GM19035 (cell line): ENCODE results near the gene SEC14L5.
"Not testable (repeated sequence)": the region's sequence is repeated elsewhere in the genome, so short reads cannot be mapped to it uniquely, and the experiment has no call there.

Source experiments
- ATAC-seq: cut with Tn5 transposase; IDR thresholded peaks from one replicate; pipeline ENCODE4 v1.9.1; 2021; ENCODE audit not compliant: unreplicated experiment

SEC14L5 gene

DNA sequence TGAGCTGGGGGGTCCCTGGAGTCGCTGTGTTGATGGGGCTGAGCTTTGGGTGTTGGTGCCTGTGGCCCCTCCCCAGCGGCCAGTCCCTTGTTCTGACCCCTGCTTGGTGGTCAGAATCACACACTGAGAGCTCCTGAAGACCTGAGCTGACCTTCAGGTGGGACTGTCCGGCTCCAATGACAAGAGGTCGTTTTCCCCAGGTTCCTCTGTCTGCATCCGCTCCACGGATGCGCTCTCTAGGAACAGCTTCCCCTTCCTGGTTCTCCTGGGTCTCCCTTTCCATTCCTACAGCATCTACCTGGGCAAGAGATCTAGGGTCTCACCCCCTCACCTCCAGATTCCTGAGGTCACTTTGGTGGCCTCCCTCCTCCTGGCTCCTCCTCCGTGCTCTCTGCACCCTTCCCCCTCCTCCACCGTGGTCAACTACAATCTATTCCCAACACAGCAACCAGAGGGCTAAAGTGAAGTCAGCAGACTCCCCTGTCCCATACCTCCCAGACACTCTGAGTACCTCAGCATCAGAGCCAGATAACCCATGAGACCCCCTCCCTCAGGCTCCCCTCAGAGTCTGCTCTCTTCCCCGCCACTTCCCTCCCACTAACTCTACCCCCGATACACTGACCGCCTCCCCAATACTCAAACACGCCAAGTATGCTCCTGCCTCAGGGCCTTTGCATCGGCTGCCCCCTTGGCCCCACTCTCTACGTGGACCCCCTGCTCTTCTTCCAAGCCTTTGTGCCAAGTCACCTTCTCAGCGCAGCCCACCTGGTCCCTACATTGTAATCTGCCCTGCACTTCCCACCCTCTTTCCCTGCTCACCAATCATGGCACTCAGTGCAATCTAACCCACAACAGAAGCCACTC is 9.0 kb upstream of the SEC14L5 start:
- ATAC-seq, result no peak

GRCh38 chr16:4949986-4950385 is 8.1 kb upstream of the SEC14L5 start:
- ATAC-seq, result no peak

DNA sequence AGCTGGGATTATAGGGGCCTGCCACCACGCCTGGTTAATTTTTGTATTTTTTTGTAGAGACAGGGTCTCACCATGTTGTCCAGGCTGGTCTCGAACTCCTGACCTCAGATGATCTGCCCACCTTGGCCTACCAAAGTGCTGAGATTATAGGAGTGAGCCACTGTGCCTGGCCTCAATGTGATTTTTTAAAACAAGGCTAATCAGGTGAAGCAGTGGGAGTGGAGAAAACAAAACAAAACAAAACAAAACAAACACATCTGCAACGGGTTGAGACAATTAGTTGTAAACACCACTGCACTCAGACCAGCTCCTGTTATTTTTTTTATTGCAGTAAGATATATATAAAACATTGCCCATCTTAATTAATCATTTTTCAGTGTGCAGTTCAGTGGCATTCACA is 6.5 kb upstream of the SEC14L5 start:
- not testable (repeated sequence) for ATAC-seq

DNA sequence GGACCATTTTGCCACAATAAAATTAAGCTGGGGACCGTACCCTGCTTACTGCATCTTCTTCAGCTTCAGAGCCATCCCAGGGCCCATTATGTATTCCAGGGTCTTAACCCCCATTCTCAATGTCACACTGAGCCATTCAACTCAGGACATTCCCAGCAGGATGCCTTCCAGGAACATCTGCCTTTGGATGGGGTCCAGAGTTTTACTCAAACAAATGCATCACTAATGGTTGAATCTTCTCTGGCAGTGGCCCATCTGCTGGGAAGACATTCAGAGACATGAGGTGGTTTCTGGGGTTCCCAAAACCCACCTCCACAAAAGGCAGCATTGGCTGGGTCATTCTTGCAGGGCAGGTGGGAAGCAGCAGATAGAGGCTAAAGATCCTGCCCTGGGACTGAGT is 3.4 kb upstream of the SEC14L5 start:
- no peak for ATAC-seq

GRCh38 chr16:4957420-4957719 is 760 bp upstream of the SEC14L5 start:
- no peak for ATAC-seq

DNA sequence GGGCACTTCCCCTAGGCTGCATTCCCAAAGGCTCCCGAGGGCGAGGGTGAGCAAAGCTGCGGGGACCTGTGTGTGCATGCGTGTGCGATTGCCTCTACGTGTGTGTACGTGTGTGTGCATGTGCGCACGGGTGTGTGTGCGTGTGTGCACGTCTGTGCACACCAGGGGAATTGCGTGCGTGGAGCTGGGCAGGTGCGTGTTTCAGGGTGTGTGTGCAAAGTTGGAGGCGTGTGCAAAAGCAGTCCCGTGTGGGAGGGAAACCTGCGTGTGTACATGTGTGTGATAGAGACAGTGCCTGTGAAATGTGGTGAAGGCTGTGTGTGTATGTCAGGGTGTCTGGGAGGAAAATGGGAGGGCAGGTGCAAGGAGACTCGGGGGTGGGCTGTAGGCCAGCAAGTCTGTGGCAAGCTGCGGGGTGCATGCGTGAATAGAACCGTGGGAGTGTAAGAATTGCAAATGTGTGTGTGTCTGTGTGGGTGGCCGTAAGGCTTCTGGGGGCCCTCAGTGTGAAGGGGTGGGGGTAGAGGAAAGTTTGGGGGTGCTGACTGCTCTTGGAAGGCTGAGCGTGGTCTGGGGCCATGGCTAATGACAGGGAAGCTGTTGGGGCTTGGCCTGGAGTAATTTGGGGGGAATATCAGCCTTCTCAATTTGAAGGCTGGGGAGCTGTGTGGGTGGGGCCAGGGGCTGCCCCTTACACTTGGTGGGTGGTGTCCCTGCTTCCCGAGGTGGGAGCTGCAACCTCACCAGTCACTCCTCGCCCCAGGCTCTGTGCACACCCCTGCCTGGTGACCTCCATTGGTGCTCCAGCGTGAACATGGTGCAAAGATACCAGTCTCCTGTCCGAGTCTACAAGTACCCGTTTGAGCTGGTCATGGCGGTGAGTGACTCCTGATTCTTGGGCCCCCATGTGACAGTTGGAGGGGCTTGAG is 644 bp downstream of the SEC14L5 start:
- ATAC-seq, result no peak

GRCh38 chr16:4960579-4960978 is 2.4 kb downstream of the SEC14L5 start:
- ATAC-seq, result no peak

- ATAC-seq, result no peak
These were observed 4.6 kb downstream of the SEC14L5 start for GRCh38 chr16:4962716-4963115.

DNA sequence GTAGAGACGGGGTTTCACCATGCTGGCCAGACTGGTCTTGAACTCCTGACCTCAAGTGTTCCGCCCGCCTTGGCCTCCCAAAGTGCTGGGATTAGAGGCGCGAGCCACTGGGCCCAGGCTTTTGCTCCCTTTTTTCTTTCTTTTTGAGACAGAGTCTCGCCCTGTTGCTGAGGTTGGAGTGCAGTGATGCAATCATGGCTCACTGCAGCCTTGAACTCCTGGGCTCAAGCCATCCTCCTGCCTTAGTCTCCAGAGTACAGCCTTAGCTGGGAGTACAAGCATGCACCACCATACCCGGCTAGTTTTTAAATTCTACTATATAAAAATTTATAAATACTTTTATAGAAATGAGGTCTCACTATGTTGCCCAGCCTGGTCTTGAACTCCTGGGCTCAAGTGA is 5.4 kb downstream of the SEC14L5 start:
- not testable (repeated sequence) for ATAC-seq

GRCh38 chr16:4966736-4967453 is 8.8 kb downstream of the SEC14L5 start:
- ATAC-seq, result no peak

- ATAC-seq, result not testable (repeated sequence)
These were observed 10.1 kb downstream of the SEC14L5 start for GRCh38 chr16:4968278-4968677.

DNA sequence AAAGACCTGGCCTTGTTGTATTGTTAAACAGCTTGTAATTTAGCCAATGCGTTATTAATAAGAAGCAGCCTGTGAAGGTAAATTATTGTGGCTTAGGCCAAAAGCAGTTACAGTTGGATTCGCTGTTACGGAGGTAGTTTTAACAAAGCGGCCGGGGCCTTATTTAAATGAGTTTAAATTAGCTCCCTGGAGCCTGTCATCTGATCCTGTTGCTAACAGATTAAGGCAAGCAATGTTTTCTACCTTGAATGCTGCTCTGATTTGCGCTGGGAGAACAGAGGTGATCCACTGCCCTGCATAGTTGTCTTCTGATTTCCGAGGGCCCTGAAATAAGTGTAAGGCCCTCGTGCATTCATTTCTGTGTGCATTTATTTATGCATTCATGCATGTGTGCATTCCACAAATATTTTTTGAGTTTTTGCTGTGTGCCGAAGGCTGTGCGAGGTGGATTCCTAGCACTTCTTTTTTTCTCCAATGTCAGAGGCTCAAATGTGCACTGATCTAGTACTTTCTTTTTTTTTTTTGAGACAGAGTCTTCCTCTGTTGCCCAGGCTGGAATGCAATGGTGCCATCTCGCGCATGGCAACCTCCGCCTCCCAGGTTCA is 10.9 kb downstream of the SEC14L5 start:
- ATAC-seq, result no peak

DNA sequence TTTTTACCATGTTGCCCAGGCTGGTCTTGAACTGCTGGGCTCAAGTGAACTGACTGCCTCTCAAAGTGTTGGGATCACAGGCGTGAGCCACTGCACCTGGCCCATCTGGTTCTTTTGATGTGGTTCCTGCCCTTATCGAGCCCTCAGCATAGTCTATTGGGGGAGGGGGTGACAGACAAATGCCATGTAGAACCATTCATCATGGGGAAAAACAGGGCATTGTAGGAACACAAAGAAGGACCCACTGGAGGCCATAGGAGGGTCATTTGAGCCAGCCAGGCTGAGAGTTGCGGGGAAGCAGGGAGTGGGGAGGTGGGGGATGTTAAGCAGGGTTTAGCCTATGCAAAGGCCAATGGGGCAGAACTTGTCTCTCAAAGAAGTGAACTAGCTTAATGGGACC is 11.9 kb downstream of the SEC14L5 start:
- ATAC-seq, result no peak

DNA sequence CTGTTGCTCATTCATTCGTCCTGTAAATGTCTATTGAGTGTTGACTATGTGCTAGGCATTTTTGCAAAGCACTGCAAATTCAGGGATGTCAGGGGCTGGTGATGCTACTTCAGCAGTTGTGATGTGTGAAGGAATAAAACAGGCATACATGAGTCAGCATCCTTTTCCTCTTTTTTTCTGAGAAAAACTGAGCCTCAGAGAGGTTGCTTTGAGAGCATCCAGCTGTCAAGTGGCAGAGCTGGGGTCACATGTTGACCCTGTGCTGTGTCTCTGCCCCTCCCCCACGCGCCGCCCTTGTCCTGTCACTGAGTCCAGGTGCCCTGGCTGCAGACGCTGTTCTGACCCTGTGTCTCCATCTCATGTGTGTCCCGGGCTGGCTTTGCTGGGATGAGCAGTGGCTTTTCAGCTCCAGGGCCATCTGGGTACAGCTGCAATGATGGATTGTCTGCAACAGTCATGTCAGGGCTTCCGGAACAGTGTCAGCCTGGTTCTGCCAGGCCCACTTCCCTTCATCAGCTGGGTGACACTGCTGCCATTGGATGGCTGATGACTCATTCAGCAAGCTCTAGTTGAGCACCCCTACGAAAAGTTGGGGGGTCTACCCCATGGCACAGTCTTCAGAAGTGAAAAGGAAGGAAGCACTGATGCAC is 14.9 kb downstream of the SEC14L5 start:
- no peak for ATAC-seq

- peak; percentile 84 for ATAC-seq
These were observed 17.9 kb downstream of the SEC14L5 start for GRCh38 chr16:4976079-4976478.

DNA sequence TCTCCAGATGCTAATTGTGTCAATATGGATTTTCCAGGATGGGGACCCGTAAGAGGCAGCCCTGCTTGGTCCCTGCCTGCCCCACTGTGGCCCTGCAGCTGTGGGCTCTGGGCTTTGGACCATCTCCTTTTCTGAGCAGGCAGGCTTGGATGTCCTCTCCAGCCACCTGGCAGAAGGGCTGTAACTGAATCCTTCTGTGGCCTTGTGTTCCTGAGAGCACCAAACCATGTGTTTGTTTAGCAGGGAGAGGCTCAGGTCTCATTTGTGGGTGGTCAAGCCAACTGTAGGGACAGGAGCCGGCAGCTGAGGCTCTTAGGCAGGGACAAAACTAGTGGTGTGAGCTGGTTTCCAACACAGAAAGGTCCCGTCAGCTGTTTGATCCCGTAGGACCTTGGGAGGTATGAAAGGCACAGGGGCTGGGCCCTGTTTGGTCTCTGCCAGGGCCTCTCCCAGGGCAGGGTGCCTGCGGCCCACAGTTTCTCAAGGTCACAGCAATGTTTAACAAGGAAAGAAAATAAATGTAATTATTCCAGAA is 18.5 kb downstream of the SEC14L5 start:
- ATAC-seq, result no peak

GRCh38 chr16:4979164-4979563 is 21.0 kb downstream of the SEC14L5 start:
- no peak for ATAC-seq

- ATAC-seq, result no peak
These were observed 21.9 kb downstream of the SEC14L5 start for GRCh38 chr16:4979736-4980660.

GRCh38 chr16:4980691-4981090 is 22.6 kb downstream of the SEC14L5 start:
- no peak for ATAC-seq
